HG03097 (cell line): Measurements from ENCODE around the gene MIOX.
"Not testable (repeated sequence)": the region's sequence is repeated elsewhere in the genome, so short reads cannot be mapped to it uniquely, and the experiment has no call there.

ENCODE experiments used
- ATAC-seq: cut with Tn5 transposase; IDR thresholded peaks from one replicate; pipeline ENCODE4 v1.9.1; 2021; ENCODE audit not compliant: unreplicated experiment, low FRiP score

Gene MIOX

DNA sequence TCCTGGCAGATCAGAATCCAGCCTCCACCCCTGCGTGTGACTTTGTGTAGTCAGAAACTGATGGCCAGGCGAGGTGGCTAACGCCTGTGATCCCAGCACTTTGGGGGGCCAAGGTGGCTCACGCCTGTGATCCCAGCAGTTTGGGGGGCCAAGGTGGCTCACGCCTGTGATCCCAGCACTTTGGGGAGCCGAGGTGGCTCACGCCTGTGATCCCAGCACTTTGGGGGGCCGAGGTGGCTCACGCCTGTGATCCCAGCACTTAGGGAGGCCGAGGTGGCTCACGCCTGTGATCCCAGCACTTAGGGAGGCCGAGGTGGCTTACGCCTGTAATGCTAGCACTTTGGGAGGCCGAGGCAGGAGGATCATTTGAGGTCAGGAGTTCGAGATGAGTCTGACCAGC lies 26.5 kb downstream of the MIOX start:
- ATAC-seq = no peak

DNA sequence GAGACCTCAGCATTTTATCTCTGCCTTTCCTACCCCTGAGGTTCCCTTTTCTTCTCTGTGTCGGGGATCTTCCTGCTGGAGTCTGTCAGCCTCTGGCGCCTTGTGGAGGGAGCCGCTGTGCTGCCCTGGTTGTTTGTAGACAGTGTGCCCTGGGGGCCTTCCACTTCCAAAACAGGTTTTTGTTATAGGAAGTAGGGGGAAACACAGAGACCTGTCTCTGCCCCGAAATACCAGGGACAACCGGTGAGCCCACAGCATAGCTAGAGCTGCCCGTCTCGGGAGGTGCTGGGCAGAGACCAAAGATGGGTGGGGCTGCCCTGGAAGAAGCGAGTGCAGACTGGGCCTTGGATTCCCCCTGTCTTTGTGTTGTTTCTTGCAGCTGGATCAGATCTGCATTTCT lies 29.4 kb downstream of the MIOX start:
- ATAC-seq = no peak

DNA sequence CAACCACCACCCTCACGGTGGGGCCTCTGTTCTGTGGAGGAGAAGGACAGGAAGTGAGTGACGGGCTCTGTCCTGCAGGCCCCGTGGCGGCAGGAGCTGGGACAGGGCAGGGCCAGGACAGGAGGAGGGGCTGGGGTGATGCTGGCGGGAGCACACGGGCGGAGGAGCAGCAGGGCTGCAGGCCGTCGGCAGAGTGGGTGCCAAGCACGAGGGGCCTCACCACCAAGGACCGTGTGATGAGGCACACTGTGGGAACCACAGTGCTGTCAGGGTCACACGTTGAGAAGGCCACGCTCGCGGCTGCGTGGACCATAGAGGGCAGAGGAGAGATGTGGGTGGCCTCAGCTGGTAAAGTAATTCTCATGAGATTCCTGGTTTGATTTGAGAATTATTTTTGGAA lies 30.2 kb downstream of the MIOX start:
- no peak for ATAC-seq

DNA sequence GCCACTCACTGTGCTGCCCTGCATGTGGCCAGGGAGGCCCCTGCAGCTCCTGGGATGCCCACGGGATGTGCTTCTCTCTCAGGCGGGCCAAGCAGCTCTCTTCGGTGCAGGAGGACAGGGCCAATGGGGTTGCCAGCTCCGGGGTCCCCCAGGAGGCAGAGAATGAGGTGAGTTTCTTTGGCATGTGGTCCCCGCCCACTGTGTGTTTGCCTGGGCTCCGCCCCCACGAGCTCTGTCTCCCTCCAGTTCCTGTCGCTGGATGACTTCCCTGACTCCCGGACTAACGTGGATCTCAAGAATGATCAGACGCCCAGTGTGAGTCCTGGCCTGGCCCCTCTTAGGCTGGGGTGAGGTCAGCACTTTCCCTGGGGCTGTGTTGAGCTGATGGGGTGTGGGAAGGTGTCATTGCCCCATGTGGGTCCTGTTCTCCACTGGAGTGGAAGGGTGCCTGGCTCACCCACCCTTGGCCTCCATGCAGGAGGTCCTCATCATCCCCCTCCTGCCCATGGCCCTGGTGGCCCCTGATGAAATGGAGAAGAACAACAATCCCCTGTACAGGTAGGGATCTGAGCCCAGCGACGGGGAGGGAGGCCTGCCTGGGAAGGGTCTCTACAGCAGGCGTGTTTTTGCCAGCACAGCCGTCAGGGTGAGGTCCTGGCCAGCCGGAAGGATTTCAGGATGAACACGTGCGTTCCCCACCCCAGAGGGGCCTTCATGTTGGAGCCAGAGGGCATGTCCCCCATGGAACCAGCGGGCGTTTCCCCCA lies 31.0 kb downstream of the MIOX start:
- no peak for ATAC-seq

DNA sequence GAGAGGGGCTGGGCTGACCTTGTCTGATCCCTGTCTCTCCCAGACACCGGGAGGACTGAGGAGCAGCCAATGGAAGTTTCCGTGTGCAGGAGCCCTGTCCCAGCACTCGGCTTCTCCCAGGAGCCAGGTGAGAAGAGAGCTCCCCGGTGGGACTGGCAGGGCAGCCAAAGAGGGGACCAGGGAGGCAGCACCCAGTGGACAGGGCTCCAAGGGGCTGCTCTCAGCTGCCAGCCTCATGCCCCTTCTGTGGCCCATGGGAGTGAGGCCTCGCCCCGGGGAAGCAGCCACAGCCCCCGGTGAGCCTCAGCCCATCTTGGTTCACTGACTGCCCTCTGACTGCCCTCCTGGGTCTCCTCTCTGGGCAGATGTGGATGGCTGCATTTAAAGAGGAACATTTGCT lies 31.9 kb downstream of the MIOX start:
- no peak for ATAC-seq

DNA sequence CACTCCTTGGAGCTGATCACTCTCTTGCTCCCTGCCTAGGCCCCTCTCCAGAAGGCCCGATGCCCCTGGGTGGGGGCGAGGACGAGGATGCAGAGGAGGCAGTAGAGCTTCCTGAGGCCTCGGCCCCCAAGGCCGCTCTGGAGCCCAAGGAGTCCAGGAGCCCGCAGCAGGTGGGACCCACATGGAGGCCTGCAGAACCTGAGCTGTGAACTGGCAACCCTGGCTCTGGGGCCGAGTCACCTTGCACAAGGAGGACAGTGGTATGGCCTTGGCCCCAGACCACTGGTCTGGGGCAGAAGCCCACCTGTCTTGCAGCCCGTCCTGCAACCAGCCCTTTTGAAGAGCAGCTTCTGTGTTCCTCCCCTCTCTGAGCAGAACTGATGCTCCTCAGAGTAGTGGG lies 32.5 kb downstream of the MIOX start:
- ATAC-seq = no peak

DNA sequence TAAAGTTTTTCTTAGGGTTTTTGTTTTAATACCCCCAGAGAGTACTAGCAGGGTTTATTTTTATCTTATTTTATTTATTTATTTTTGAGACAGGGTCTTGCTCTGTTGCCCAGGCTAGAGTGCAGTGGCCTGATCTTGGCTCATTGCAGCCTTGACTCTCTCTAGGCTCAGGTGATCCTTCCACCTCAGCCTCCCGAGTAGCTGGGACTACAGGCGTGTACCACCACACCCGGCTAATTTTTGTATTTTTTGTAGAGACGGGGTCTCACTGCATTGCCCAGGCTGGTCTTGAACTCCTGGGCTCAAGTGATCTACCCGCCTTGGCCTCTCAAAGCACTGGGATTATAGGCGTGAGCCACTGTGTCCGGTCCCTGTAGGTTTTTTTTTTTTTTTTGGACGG lies 33.5 kb downstream of the MIOX start:
- ATAC-seq = not testable (repeated sequence)

DNA sequence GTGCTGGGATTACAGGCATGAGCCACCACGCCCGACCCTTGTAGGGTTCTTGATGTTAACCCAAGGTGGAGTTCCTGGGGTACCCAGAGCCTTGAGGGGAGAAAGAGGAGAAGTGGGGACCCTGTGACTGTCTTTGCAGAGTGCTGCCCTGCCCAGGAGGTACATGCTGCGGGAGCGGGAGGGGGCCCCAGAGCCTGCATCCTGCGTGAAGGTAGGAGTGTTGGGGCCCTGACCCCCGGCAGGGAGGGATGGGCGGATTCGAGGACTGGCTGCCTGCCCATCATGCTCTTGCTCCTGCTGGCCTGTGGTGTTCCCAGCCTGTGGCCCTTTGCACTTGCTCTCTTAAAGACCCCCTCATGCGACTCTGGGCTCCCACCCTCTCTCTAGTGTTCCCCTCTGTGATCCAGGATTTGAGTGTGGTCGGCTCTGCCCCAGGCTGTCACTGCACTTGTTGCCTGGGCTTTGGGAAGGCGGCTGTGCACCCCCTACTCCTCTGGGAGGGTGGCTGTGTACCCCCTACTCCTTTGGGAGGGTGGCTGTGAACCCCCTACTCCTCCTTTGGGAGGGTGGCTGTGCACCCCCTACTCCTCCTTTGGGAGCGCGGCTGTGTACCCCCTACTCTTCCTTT lies 34.3 kb downstream of the MIOX start:
- no peak for ATAC-seq

DNA sequence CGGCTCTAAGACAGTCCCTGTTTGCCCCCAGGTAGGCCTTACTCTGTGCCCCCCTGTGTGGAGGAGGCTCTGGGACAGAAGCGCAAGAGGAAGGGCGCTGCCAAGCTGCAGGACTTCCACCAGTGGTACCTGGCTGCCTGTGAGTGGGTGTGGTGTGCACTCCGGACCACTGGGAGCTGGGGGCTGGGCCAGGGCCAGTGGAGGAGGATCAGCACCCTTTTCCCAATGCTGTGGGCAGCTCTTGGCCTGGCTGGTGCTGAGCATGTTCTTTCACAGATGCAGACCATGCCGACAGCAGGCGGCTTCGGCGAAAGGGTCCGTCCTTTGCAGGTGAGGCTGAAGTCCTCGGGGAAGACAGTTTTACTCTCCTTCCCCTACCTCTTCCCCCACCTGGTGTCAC lies 35.1 kb downstream of the MIOX start:
- no peak for ATAC-seq

DNA sequence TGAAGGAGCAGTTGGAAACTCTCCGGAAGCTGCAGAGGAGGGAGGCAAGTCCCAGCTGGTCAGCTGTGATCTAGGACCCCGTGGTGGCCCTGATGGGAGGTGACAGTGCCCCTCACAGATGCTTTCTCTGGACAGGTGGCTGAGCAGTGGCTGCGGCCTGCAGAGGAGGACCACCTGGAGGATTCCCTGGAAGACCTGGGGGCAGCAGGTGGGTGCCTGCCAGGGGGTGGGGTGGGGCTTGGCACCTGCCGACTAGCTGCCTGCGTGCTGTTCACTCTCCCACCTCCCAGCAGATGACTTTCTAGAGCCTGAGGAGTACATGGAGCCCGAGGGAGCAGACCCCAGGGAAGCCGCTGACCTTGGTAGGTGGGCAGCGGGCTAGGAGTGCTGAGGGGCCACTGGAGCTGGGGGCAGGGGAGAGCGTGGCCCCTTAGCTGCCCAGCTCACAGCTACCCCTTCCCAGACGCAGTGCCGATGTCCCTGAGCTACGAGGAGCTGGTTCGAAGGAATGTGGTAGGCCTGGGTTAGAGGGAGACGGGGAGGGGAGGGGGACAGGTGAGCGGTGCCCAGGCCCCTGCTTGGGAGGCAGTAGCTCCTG lies 35.6 kb downstream of the MIOX start:
- no peak for ATAC-seq

DNA sequence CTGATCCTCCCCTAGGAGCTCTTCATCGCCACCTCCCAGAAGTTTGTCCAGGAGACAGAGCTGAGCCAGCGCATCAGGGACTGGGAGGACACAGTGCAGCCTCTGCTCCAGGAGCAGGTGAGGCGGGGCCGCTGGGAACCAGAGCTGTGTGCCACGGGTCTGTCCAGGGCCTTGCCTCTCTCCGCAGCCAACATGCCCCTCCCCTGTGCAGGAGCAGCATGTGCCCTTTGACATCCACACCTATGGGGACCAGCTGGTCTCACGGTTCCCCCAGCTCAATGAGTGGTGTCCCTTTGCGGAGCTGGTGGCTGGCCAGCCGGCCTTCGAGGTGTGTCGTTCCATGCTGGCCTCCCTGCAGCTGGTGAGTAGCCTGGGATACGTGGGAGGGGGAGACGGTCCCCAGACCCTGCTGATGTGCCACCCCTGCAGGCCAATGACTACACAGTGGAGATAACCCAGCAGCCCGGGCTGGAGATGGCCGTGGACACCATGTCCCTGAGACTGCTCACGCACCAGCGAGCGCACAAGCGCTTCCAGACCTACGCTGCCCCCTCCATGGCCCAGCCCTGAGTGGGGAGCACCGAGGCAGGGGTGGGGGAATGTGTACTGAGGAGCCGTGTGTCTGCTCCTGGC lies 36.3 kb downstream of the MIOX start:
- ATAC-seq = no peak

DNA sequence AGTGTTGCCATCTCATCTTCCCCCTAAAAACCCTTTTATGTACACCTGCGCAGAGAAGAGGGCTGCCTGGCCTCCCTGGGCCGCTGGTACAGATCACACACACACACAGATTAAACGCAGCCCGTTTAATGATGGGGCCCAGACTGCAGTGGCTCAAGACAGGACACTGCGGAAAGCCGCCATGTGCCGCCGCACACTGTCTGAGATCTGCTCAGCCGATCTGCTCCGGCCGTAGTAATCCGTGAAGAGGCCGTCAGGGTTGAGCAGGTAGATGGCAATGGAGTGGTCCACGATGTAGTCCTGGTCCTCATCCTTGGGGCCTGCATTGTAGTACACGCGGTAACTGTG lies 36.8 kb downstream of the MIOX start:
- no peak for ATAC-seq

DNA sequence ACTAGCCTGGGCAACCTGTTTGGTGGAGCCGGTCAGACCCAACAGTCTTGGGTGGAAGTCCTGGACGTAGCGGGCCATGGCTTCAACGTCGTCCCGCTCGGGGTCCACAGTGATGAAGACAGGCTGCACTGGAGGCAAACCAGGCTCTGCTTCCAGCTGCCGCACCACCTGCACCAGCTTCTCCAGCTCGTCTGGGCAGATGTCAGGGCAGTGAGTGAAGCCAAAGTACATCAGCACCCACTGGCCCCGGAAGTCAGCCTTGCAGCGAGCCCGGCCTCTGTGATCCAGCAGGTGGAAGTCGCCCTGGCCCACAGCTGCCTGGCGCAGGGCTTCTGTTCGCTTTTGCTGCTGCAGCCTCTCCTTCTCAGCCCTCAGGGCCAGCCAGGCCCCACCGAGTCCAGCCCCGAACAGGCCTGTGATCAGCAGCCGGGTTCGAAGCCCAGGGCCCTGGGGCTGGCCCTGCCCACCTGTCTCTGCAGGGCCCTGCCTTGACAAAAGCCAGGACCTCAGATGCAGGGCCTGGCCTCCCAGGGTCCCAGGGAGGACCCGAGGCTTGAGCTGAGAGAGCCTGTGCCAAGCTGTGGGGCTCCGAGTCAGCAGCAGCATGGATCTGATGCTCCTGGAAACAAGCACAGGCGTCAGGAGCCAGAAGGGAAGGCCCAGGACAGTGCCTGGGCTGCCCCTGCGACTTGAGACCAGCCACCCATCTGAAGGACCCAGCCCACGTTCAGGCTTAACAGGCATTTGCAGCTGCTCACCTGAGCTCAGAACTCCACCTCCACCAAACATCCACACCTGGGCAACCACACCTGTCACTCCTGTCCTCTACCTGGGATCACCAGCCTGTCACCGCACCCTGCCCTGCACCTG lies 37.4 kb downstream of the MIOX start:
- ATAC-seq = no peak

DNA sequence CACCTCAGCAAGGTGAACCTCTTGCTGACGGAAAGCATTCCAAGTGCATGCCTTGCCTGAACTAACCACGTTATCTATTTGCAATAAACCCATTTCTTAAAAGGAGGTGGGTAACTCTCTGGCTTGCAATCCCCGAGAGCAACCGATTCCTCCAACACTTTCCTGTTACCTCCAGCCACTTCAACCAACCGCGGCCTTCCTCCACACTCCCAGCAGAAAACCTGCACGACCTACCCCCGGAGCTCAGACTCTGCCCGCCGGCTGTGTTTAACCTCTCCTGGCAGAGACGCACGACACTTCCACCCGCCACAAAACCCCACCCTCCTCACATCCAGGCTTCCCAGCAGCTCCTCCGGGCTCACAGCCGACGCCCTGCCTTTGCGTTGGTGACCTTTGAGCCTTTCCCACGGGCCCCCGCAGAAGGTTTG lies 38.0 kb downstream of the MIOX start:
- no peak for ATAC-seq

DNA sequence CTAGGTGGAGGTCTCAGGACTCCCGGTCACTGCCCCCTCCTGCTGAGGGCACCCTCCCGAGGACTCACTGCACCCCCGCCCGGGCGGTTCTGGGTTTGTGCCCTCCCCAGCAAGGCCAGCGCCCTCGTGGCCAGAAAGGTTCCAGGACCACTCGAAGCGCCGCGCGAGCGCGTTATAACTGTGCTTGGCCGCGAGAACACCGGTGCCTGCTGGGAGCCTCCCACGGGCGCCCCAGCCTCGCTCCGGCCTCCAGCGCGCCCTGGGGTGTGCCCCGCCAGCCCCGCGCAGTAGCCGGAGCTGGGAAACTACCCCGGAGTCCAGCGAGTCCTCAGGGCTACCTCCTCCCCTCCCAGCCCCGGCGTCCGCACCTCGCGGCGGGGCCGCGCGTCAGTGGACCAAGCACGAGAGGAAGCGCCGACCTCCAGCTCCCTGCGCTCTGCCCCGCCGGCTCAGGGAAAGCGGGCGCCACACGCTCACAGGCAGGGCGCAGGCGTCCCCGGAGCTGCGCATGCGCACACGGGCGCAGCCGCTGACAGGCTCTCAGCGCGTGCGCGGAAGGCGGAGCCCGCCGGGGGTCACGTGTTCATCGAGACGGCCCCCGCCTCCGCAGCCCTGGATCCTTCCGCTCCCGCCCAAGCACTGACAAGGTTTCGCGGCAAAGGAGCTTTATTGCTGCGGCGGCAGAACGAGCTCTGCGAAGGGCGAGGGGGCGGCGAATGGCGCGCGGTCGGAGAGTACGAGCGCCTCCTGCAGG lies 38.6 kb downstream of the MIOX start, which contains the start of gene SCO2:
SCO2 (minus strand) TSS at position 495 of the 754 bp plus-strand sequence. CDS start 1,187 bp downstream, outside the sequence.
- peak; percentile 38 for ATAC-seq

DNA sequence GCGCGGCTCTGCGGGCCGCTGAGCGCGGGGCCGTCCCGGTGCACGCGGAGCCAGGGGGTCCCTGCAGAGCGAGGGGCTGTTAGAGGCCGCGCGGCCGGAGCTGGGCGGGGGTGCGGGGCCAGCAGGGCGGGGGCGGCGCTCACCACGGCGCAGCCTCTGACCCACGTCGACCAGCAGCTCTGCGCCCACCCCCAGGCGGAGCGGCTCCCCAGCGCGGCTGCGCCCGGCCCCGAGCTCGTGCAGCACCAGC lies 39.1 kb downstream of the MIOX start:
- ATAC-seq = no peak

DNA sequence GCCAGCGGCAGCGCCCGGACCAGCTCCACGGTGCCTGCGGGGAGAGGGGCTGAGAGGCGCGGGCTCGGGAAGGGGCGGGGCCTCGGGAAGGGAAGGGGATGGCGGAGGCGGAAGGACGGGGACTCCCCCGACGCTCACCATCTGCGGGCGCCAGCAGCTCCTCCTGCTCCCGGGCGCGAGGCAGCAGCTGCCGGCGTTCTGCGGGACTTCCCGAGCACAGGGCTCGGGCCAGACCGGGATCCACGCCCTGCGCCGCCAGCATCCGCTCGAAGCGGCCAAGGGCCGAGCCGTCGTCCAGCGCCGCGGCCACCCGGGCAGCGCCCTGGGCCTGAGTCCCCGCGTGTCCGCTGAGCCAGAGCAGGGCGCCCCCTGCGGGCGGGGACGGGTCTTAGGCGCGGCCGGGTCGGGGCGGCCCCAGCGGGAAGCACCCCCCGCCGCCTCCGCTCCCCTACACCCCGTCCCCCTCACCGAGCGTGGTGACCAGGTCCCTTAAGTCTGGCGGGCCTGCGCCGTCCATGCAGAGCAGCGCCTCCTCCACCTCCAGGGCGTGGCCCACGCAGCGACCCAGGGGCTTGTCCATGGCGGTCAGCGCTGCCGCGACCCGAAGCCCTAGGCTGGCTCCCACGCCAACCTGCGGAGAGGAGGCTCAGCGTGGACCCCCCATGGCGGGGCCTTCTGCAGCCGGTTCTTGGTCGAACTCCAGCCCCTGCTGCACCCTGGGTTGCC lies 39.6 kb downstream of the MIOX start:
- peak; percentile 27 for ATAC-seq

DNA sequence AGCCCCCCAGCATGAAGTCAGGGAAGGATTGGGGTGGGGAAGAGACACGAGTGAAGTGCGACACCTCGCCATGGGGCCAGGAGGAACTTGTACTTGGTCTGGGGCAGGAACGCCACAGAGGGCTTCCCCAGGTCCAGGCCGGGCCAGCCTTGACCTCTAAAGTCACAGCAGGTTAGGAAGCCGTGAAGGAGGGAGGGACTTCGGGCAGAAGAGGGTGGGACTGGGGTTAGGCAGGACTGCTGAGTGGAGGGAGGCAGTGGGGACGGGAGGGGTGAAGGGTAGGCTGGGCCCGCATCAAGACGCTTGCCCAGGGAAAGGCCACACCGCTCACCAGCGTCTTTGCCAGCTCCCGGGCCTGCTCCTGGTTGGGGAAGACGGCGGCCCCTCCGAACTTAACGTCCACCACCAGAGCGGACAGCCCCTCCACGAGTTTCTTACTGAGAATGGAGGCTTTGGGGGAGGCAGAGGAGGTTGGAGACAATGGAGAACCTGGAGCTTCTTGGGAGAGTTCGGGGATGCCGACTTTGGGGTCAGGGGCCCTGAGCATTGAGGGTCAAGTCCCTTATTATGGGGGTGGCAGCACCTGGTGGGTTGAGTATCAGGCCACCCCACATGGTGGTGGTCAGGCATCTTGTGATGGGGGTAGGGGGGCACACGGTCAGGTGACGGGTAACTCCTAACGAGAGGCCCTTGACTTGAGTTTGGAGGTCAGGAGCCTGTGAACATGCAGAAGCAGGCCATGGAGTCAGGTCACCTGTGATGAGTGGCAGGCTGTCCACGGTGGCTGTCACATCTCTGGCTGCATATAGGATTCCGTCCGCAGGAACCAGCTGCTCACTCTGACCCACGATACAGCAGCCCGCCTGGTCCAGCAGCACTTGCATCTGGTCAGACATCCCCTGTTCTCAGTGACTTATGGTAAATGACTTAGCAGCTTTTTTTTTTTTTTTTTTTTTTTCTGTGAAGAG lies 40.5 kb downstream of the MIOX start:
- ATAC-seq = no peak
